ENCODE results near the gene VAV2.
"Not testable (repeated sequence)": the region's sequence is repeated elsewhere in the genome, so short reads cannot be mapped to it uniquely, and the experiment has no call there.

VAV2 gene

GRCh38 chr9:133968966-133969617, 23.0 kb downstream of the VAV2 start:
- no peak for DNase-seq

GRCh38 chr9:133968428-133968827, 23.7 kb downstream of the VAV2 start:
- DNase-seq: no peak

GRCh38 chr9:133967024-133967741, 24.9 kb downstream of the VAV2 start:
- DNase-seq: peak; percentile 68

GRCh38 chr9:133964463-133964862, 27.7 kb downstream of the VAV2 start:
- DNase-seq: no peak

- no peak for DNase-seq
Measured at GRCh38 chr9:133963166-133963565, 29.0 kb downstream of the VAV2 start.

- DNase-seq: no peak
Measured at GRCh38 chr9:133962341-133962740, 29.8 kb downstream of the VAV2 start.

- no peak for DNase-seq
Measured at GRCh38 chr9:133961226-133962165, 30.6 kb downstream of the VAV2 start.

GRCh38 chr9:133960568-133961129, 31.5 kb downstream of the VAV2 start:
- peak; percentile 70 for DNase-seq

GRCh38 chr9:133959966-133960567, 32.1 kb downstream of the VAV2 start:
- no peak for DNase-seq

- DNase-seq: no peak
Measured at GRCh38 chr9:133959171-133959570, 33.0 kb downstream of the VAV2 start.

- no peak for DNase-seq
Measured at GRCh38 chr9:133958756-133959155, 33.4 kb downstream of the VAV2 start.

- not testable (repeated sequence) for DNase-seq
Measured at GRCh38 chr9:133957772-133958171, 34.4 kb downstream of the VAV2 start.

GRCh38 chr9:133957328-133957727, 34.8 kb downstream of the VAV2 start:
- DNase-seq: no peak

- DNase-seq: no peak
Measured at GRCh38 chr9:133956520-133957076, 35.5 kb downstream of the VAV2 start.

GRCh38 chr9:133955821-133956411, 36.2 kb downstream of the VAV2 start:
- DNase-seq: peak; percentile 69

GRCh38 chr9:133954862-133955529, 37.1 kb downstream of the VAV2 start:
- peak; percentile 50 for DNase-seq

GRCh38 chr9:133953976-133954709, 38.0 kb downstream of the VAV2 start:
- DNase-seq: no peak

- no peak for DNase-seq
Measured at GRCh38 chr9:133953621-133953975, 38.5 kb downstream of the VAV2 start.

- no peak for DNase-seq
Measured at GRCh38 chr9:133952598-133953550, 39.2 kb downstream of the VAV2 start.

- DNase-seq: no peak
Measured at GRCh38 chr9:133951265-133951664, 40.9 kb downstream of the VAV2 start.

Data from hematopoietic multipotent progenitor cell treated with erythropoietin and hydrocortisone succinate and interleukin-3 and kit ligand, for 4 days (in vitro differentiated cells).